GM21529 (cell line): Measurements from ENCODE around the gene SCGB3A2.

Experiments
- ATAC-seq: cut with Tn5 transposase; IDR thresholded peaks from one replicate; pipeline ENCODE4 v1.9.1; 2021; ENCODE audit not compliant: unreplicated experiment

The SCGB3A2 gene, protein sequence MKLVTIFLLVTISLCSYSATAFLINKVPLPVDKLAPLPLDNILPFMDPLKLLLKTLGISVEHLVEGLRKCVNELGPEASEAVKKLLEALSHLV

DNA sequence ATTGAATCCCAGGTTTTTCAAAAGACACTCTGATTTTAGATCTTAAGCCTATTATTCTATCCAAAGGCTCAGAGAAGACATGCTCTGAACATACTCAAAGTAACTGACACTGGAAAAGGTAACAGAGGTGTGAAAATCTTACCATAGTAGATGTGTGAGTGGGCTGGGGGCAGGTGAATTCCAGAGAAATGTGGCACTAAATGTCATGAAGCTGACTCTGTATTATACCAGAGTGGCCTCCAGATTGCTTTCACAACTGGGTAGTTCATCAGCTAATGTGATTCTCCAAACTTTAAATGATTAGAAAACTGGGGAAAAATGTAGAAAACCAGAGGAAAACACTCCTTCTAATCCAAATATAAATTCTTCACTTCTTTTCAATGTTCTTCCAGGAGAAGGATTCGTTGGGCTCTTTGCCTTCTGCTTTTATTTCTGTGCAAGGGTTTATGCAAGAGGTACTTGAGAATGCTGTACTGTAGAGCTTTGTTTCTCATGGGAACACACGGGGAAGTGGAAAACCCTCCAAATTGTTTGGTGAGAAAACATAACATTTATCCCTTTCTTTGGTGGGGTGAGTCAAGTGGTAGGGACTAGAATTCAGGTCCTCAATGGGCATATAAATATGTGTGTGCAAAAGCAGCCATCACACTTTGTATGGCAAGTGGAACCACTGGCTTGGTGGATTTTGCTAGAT is at the start of gene SCGB3A2:
Gene SCGB3A2 (plus strand): TSS at position 646 of the 694 bp plus-strand sequence. CDS start 93 bp downstream, outside the sequence.
- ATAC-seq, result no peak

DNA sequence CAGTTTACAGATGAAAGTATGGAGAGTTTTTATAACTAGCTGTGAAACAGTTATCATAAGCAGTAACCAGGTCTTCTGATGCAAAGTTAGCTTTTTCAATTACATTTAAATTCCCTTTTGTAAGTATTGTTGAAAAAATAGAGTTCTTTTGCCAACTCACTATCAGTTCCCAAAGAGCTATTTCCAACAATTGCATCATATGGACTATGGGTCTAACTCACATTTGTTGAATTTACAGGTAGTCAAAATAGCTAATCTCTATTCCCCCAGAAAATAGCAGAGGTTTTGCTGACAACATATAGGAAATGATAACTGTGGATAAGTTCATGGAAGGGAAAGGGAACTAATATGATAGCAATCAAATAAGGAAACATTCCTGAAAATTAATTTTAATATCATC is 48.5 kb upstream of the SCGB3A2 start:
- ATAC-seq, result no peak

DNA sequence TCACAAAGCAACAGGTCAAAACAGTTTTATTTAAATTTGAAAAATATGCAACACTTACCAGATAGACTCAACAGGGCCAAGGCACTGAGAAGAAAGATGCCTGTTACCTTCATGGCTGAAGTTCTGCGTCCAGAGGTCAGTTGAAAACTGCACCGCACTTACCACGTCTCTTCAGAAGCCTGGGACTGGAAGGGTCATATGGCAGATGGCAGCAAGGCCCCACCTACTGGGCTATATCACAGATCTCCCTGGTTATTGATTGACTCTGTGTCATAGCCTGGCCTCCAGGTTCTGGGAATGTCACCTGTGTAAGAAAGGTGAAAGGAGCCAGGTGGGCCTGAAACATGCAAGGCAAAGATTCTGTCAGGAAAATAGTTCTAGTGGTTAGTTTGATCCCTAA is 47.0 kb upstream of the SCGB3A2 start, which contains the start of gene SPINK1:
Gene SPINK1 (minus strand): TSS at position 207 of the 400 bp plus-strand sequence. CDS start 94 bp downstream, at position 113.
- ATAC-seq, result no peak

DNA sequence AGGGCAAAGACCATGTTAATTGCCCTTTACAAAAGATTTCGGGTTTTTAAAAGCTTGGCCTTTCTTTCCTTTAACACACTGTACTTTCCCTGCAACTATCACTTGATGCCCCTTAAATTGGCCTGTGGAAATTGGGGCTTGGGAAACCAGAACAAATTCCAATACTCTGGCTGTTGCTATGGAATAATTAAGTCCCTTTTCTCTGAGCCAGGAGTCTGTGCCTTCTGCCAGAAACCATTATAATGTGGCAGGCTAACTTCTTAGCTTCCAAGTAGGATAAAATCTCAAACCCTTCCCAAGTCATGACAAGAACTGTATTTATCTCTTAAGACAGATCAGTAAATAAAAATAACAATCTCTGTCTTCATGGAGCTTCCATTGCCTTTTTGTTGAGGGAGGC is 46.0 kb upstream of the SCGB3A2 start:
- no peak for ATAC-seq

DNA sequence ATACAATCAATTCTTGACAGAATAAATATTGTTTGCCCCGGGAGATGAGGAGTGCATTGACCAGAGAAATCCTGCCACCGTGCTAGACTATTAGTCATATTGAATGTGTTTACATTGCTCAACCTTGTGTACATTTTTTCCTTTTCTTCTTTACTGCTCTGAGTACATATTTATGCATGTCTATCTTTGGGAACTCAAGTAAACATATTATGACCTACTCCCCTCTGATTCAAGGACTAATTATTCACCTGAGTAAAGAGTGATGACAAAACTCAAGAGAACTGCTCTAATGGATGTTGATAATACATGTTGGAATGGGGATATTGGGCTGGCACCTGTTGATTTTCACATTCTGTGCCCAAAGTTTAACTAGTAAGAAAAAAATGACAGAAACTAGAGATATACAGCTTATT is 43.1 kb upstream of the SCGB3A2 start:
- ATAC-seq, result no peak

DNA sequence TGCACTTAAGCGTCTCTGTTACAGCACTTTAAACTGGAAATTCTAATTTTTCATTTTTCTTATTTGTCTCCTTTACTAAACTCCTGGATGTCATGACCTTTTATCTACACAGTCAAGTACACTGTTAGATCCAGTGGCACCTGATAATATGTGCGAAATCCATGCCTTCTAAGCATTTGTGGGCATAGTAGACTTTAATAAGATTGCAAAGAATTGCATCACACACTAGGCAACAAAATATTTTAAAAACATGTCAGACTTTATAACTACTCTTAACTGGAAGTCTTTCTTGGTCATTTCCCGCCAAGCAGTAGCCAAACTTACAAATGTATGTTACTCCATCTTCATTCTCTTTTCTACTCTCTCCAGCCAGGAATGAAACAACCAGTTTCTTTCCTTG is 42.1 kb upstream of the SCGB3A2 start:
- no peak for ATAC-seq

DNA sequence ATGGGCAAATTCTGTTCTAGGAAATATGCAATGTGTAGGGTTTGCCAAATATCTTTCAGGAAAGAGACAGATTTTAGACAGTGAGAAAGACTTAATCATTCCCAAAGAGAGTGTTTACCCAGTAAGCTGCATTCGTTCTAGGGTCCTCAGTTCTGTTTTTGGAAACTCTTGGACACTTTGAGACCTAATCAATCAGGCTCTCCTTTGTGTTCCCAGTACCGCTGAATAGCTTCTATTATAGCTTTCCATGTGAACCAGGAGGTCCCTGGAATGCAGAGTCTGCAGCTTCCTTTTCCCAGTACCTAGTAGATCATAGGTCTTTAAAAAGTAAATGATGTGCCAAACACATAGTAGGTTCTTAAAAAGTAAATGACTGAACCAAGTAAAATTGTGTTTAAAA is 35.6 kb upstream of the SCGB3A2 start:
- no peak for ATAC-seq

DNA sequence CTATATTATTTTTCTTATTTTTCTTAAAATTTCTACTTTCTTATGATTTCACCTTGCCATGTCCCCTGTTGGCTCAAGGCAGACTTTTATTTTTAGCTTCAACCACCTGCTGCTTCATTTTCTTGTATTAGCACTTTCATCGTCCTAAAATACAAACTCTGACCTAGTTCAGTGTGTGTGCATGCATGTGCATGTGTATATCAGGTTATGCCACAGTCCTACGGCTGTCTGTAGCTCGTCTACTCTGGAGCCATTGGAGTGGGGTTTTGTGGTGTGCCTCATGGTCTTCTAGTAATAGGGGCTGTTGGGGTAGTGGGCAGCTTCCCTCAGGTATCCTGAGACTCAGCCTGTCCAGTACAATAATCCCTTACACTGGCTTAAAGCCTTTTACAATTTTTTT is 33.7 kb upstream of the SCGB3A2 start:
- no peak for ATAC-seq

DNA sequence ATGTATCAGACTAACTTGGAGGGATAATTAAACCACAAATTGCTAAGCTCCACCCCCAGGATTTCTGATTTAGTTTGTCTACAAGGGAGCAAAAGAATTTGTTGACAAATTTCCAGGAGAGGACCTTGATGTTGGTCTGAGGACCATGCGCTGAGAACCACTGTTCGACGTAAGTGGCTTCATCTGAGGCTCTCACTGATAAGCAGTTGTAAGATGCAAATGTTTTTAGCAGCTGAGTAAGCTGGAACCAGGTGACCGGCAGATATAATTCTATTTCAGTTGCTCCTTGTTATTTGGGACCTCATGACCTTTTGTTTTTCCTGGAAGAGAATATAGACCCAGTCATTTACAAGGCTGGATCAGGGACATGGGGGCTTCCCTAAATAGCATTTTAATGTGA is 32.9 kb upstream of the SCGB3A2 start:
- ATAC-seq, result no peak

DNA sequence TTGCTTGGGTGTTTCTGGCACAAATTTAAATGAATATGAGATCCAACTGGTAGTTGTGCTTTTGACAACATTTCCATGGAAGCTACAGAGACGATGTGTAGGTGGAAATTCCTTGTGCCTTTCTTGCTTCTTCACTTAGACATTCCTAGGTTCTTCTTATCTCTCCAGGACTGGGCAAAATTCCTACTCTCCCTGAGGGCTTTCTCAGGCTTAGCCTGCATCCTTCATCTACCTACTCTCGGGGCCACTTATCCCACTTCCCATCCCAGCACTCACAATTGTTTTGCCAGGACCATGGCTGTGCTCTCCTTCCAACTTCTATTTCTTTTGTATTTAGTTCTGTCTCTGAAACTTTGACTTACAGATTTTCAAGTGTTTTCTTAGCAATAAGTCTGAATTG is 29.3 kb upstream of the SCGB3A2 start:
- no peak for ATAC-seq

DNA sequence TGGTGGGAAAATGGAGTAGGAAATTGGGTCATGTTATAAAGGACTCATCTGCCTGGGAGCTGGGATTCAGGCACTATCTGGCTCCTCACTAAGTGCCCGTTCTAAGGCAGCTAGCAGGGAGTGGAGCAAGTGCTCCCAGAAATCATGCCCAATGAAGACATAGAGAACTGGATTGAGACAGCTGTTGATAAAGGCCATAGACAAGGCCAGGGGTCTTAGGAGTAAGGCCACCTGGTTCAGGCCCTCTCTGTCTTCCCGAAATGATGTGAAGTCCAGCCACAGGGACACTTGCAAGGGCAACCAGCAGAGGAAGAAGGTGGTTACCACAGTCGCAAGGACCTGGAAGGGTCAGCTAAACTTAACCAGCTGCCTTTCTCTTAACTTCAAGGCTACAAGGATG is 26.9 kb upstream of the SCGB3A2 start:
- no peak for ATAC-seq

DNA sequence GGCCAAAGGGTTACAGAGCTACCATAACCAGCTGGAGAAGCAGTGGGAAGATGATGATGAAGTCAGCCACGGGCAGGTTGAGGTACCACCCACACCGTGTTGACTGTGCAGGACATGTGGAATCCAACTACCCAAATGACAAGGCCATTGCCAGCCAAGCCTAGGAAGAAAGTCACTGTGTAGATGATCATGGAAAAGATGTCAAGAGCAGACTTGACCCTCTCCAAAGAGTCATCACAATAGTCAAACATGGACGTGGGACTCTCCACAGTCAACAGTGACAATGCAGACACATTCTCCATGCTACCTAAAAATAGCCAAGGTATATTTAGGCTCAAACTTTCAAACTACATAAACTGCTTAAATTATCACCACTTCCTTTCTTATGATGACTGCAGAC is 26.1 kb upstream of the SCGB3A2 start:
- ATAC-seq, result no peak

DNA sequence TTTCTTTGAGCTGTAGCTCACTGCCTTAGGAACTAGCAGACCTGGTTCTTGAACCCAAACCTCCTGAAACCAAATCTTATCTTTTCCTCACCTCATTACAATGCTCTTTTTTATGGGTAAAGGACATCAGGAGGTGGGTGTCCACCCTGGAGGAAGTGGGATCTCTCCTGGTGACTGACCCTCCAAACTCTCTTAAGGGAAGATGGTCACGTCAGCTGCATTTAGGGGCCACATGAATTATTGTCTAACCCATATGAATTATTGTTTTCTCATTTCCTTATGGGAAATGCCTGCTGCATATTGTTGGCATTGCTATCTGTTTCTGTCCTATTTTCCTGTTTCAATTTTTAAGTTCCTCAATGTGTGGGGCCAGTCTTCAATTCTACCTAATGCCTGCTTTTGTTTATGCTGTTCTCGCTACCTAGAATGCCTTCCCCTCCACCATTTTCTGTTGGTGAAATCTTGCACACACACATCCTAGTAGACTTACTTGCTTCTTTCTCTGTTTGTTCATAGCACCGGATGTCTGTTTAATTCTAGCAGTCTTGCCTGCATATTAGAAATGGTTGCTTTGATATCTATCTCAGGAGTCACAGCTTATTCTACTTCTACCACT is 25.0 kb upstream of the SCGB3A2 start:
- no peak for ATAC-seq

DNA sequence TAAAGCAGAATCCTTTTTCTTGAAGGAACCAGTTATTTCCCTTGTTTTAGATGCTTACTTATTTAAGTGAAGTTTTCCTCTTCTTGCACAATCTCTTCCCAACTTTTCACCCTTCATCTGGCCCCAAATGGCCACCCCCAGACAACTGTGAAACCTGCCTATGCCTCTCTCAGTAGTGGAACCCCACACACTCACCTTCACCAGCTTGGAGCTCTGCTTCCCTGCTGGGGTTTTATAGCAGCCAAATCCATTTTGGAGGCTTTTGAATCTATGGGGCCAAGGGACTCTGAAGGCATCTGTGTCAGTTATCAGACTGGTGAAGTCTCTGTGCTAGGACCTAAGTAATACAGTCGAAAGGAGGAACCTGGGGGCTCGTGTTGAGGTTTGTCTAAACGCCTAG is 24.2 kb upstream of the SCGB3A2 start:
- ATAC-seq, result no peak

DNA sequence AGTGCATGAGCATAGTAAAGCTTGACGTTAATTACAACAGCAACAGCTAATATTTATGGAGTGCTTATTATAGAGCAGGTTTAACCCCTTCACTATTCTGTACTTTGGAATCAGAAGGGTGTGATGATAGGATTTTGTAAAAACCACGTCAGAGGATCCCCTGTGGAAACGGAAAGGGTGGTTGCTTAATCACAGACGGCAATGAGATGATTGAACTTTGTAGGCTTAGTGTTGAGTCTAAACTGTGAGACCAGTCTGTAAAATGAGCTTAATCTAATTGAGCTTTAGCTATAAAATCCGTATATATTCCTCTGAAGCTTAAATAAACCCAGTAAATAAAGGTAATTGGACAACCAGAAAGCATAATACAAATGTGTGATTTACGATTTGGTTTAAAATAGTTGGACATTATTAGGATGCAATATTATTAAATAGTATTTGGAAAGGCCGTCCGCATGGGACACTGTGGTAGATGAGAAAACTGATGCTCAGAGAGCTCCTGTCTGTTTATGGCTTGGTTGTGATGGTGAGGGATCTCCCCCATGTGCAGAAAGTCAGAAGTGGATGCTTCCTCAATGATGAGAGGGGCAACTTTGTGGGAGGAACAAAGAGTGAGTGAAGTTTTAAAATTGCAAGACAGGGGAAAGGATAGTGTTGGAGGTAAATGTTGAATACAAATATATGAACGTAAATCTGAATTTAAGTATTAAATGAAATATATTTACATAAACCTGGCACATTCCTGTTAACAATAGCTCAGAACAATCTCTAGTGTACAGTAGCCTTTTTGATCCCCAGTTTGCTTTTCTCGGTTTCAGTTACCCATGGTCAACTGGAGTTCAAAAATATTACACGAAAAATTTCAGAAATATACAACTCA is 23.4 kb upstream of the SCGB3A2 start:
- ATAC-seq, result no peak

DNA sequence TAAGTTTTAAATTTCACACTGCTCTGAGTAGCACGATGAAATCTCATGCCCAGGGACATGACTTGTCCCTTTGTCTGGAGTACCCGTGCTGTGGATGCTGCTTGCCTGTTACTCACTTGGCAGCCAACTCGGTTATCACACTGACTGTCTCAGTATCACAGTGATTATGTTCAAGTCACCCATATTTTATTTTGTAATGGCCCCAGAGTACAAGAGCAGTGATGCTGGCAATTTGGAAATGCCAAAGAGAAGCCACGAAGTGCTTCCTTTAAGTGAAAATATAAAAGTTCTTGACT is 22.8 kb upstream of the SCGB3A2 start:
- ATAC-seq, result no peak

DNA sequence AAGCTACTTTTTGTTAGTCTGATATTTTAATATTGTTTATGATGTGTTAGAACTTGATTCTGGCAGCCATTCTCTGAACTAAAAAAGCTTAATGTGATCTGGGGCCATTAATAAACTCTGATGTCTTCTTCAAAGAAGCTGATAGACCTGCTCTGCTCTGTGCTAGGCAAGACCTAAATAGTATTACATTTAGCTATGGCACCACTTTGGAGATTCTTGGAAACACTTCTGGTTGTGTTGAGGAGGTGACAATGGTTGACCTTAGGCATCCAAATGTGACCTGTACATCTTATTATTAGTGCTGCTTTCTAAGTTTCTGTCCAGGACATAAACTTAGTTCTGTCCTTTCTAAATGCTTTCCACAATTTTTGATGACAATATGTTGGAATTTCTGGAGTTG is 21.7 kb upstream of the SCGB3A2 start:
- ATAC-seq, result no peak

DNA sequence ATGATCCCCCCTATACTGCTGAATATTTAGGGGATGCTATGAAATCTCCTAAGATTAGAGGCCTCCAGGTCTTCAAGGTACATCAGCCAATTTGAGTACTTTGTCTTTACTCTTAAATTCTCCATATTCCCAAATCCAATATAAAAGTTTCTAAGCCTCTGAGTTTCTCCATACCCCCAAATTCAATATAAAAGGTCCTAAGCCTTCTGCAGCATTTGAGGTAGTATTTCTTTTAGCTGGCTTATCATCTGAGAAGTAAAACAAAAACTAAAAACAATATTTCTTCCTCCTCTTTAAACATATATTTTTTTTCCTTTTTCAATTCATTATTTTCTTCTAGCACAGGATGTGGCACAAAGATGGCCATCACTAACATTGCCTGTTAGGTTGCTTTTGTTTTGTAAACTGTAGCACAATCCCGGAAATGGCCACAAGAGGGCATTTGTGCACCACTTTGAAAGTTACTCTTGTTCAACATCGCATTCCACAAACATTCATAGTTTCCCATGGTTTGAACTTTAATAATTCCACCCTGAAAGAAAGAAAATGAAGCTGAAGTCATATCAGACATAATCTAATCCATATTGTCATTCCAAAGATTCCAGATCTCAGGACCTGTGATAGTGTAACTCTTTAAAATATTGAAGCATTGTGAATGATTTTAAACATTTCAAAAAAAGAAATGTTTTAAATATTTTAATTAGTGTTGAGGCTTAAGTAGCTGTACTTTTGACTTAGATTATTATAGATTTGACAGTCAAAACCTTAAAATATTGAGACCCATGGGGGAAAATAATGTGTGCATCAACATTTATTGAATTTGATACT is 21.0 kb upstream of the SCGB3A2 start:
- peak; percentile 95 for ATAC-seq

DNA sequence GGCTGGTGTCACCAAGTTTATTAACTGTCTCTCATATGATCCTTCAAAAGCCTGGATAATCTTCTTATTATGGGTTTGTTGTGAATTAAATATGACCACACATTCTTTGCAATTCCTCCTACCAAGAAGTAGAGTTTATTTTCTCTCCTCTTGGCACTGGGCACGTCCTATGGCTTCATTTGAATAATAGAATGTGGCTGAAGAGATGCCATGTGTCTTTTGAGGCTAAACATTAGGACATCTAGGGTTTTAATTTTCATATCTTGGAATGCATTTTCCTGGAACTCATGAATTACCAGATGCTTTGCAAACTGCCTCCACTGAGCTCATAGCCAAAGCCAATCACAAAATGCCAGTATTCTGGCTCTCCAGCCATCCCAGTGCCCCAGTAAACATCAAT is 19.9 kb upstream of the SCGB3A2 start:
- no peak for ATAC-seq

DNA sequence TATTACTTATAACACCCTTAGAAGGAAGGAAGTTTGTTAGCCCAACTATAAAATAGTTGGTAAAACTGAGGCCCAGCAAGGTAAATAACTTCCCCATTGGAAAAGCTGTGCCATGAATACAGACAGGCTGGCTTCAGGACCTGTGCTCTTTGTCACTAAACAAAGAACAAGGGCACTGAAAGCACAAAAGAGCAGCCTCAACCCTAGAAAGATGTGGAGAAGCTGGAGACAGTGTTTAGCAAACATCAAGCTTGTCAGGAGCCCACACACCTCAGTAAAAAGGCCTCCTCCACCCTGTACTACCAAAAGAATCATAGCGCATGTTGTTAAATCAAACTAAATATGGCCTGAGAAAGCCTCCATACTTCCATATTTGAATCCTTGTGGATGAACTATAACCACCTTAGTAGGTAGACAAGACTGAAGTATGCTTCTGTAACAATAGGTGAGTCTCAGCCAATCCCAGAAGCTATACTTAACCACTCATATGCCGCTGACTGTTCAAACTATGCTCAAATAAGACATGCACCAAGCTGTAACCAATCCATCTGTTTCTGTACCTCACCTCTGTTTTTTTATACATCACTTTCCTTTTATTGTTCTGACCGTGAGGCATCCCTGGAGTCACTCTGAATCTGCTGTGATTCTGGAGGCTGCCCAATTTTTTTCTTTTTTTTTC is 18.4 kb upstream of the SCGB3A2 start:
- no peak for ATAC-seq
